ENCODE measurements around the gene BCLAF1. TPM values are rescaled to one million over a fixed set of nuclear protein-coding genes. Genes with fewer than 3 reads are reported as not detected.

BCLAF1 gene
- total RNA-seq, 1 donor, result 181 TPM

DNA sequence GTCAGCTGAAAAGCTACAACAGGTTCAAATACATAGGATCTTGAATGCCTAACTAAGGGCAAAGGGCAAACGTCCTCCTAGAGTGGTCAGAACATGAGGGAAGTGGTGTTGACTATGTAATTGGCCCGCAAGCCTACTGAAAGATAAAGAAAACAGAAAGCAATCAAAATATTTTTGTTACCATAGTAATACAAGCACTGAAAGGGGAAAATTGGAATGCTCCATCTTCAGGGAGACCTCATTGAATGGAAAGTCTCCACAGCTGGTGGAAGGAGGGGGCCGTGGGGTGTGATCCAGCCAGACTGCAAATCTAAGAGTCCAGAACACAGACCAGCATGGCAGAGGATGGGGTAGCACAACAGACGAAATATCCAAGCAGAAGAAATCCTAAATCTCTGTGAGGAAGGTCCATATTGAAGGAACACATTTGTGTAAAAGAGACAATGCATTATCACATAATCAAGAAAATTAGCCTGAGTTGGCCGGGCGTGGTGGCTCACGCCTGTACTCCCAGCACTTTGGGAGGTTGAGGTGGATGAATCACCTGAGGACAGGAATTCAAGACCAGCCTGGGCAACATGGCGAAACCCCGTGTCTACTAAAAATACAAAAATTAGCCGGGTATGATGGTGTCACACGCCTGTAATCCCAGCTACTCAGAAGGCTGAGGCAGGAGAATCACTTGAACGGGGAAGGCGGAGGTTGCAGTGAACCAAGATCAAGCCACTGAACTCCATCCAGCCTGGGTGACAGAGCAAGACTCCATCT is 79.1 kb downstream of the BCLAF1 start:
- TF ChIP-seq, protein P1, sequence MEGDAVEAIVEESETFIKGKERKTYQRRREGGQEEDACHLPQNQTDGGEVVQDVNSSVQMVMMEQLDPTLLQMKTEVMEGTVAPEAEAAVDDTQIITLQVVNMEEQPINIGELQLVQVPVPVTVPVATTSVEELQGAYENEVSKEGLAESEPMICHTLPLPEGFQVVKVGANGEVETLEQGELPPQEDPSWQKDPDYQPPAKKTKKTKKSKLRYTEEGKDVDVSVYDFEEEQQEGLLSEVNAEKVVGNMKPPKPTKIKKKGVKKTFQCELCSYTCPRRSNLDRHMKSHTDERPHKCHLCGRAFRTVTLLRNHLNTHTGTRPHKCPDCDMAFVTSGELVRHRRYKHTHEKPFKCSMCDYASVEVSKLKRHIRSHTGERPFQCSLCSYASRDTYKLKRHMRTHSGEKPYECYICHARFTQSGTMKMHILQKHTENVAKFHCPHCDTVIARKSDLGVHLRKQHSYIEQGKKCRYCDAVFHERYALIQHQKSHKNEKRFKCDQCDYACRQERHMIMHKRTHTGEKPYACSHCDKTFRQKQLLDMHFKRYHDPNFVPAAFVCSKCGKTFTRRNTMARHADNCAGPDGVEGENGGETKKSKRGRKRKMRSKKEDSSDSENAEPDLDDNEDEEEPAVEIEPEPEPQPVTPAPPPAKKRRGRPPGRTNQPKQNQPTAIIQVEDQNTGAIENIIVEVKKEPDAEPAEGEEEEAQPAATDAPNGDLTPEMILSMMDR (IDR thresholded peaks at IDR 0.05; ENCODE audit: insufficient read depth, low read length), result no peak
- H3K4me3 ChIP-seq (ENCODE audit: low read depth, low read length), result no peak overlapping the region
- DNase-seq (ENCODE audit: low read depth), result no peak

DNA sequence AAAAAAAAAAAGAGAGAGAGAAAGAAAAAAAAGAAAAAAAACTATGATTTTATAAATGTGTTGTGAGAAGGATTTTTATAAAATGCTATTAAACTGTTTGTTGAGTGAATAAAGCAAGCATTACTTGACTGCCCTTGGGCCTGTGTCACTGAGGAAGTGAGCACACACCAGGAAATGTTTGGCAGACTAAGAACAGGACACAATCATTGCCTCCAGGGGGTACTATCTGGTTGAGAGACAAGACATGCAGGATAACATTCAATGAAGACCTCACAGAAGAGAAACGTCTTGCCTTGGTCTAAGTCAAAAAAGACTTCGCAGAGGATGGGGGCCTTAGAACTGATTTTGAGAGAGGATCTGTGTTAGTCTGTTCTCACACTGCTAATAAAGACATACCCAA is 80.2 kb downstream of the BCLAF1 start:
- H3K4me3 ChIP-seq (ENCODE audit: low read depth, low read length), result no peak overlapping the region
- TF ChIP-seq, protein P1 (IDR thresholded peaks at IDR 0.05; ENCODE audit: insufficient read depth, low read length), result no peak
- no peak for DNase-seq (ENCODE audit: low read depth)

DNA sequence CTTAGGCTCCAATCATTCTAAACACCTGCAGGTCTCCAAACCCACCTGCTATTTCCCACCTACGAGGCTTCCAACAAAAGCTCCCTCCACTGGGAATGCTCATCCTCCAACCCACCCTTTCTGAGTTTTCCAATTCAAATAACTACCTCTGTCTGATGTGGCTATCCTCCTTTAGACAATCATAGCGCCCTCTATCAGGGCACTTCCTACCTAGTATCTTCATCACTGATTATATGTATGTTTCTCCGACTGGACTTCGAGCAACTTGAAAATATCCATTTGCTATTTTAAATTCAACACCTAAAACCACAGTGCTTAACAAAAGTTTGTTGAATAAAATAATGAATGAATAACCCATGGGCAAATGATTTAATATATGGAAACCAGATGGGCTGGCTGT is 80.9 kb downstream of the BCLAF1 start:
- TF ChIP-seq, protein P1 (IDR thresholded peaks at IDR 0.05; ENCODE audit: insufficient read depth, low read length), result no peak
- H3K4me3 ChIP-seq (ENCODE audit: low read depth, low read length), result no peak overlapping the region
- DNase-seq (ENCODE audit: low read depth), result no peak

Small RNA genes lying within 50 kb of the gene (small RNA-seq; reads per million reads assigned to genes)
- gene AL023284.1, result not detected

Other genes with a start within 250 kb of the BCLAF1 start
- gene MTFR2, start 39.5 kb downstream of the BCLAF1 start, total RNA-seq (ENCODE audit: low replicate concordance), result 1.5 and 6.1 TPM in 2 replicates

All from fibroblast of the aortic adventitia (primary cell).